Measurements from ENCODE around the gene PDE8A.

The PDE8A gene

GRCh38 chr15:85031086-85031943, 49.7 kb downstream of the PDE8A start:
- DNase-seq (ENCODE audit: low read depth in 1 of 2, low spot score in 1 of 2) = no peak

GRCh38 chr15:85031944-85032558, 50.4 kb downstream of the PDE8A start:
- DNase-seq (ENCODE audit: low read depth in 1 of 2, low spot score in 1 of 2) = no peak

GRCh38 chr15:85033148-85033547, 51.5 kb downstream of the PDE8A start:
- DNase-seq (ENCODE audit: low read depth in 1 of 2, low spot score in 1 of 2) = no peak

GRCh38 chr15:85034276-85034675, 52.6 kb downstream of the PDE8A start:
- DNase-seq (ENCODE audit: low read depth in 1 of 2, low spot score in 1 of 2) = no peak

- DNase-seq (ENCODE audit: low read depth in 1 of 2, low spot score in 1 of 2) = no peak
Observed at GRCh38 chr15:85035980-85036379, 54.3 kb downstream of the PDE8A start.

- DNase-seq (ENCODE audit: low read depth in 1 of 2, low spot score in 1 of 2) = no peak
Observed at GRCh38 chr15:85036716-85037115, 55.1 kb downstream of the PDE8A start.

GRCh38 chr15:85037641-85038040, 56.0 kb downstream of the PDE8A start:
- no peak for DNase-seq (ENCODE audit: low read depth in 1 of 2, low spot score in 1 of 2)

GRCh38 chr15:85041230-85041629, 59.6 kb downstream of the PDE8A start:
- DNase-seq (ENCODE audit: low read depth in 1 of 2, low spot score in 1 of 2) = no peak

- DNase-seq (ENCODE audit: low read depth in 1 of 2, low spot score in 1 of 2) = peak in 1 of 2 donors; percentile 40
Observed at GRCh38 chr15:85044251-85044853, 62.7 kb downstream of the PDE8A start.

- no peak for DNase-seq (ENCODE audit: low read depth in 1 of 2, low spot score in 1 of 2)
Observed at GRCh38 chr15:85044894-85045293, 63.2 kb downstream of the PDE8A start.

GRCh38 chr15:85045615-85046014, 64.0 kb downstream of the PDE8A start:
- DNase-seq (ENCODE audit: low read depth in 1 of 2, low spot score in 1 of 2) = no peak

- DNase-seq (ENCODE audit: low read depth in 1 of 2, low spot score in 1 of 2) = no peak
Observed at GRCh38 chr15:85047271-85047948, 65.8 kb downstream of the PDE8A start.

- no peak for DNase-seq (ENCODE audit: low read depth in 1 of 2, low spot score in 1 of 2)
Observed at GRCh38 chr15:85048430-85048829, 66.8 kb downstream of the PDE8A start.

GRCh38 chr15:85049805-85050204, 68.1 kb downstream of the PDE8A start:
- DNase-seq (ENCODE audit: low read depth in 1 of 2, low spot score in 1 of 2) = no peak

- no peak for DNase-seq (ENCODE audit: low read depth in 1 of 2, low spot score in 1 of 2)
Observed at GRCh38 chr15:85059734-85060133, 78.1 kb downstream of the PDE8A start.

- DNase-seq (ENCODE audit: low read depth in 1 of 2, low spot score in 1 of 2) = no peak
Observed at GRCh38 chr15:85062560-85062959, 80.9 kb downstream of the PDE8A start.

- no peak for DNase-seq (ENCODE audit: low read depth in 1 of 2, low spot score in 1 of 2)
Observed at GRCh38 chr15:85063088-85063487, 81.4 kb downstream of the PDE8A start.

- DNase-seq (ENCODE audit: low read depth in 1 of 2, low spot score in 1 of 2) = no peak
Observed at GRCh38 chr15:85063522-85064079, 81.9 kb downstream of the PDE8A start.

GRCh38 chr15:85064710-85065109, 83.1 kb downstream of the PDE8A start:
- no peak for DNase-seq (ENCODE audit: low read depth in 1 of 2, low spot score in 1 of 2)

GRCh38 chr15:85071061-85071460, 89.4 kb downstream of the PDE8A start:
- DNase-seq (ENCODE audit: low read depth in 1 of 2, low spot score in 1 of 2) = no peak

GRCh38 chr15:85071504-85071903, 89.8 kb downstream of the PDE8A start:
- no peak for DNase-seq (ENCODE audit: low read depth in 1 of 2, low spot score in 1 of 2)
